ENCODE results near the gene ARHGAP42. TPM values are rescaled to one million over a fixed set of nuclear protein-coding genes. Genes with fewer than 3 reads are reported as not detected.

ARHGAP42 gene
- total RNA-seq, 1 donor from 2014 or later = 19.1 TPM

GRCh38 chr11:100908746-100909145 is 221.7 kb downstream of the ARHGAP42 start:
- H3K4me1 Mint-ChIP-seq (ENCODE audit: unreplicated experiment) = no peaks in the 10 kb centered on the region
- TF ChIP-seq CTCF (IDR thresholded peaks at IDR 0.05; ENCODE audit: unreplicated experiment) = no peak
- H3K36me3 Mint-ChIP-seq (ENCODE audit: low read depth, unreplicated experiment) = no peaks in the 10 kb centered on the region
- no peak for DNase-seq (ENCODE audit: low spot score)
- H3K9me3 Mint-ChIP-seq (ENCODE audit: unreplicated experiment) = no peaks in the 10 kb centered on the region
- no peaks in the 10 kb centered on the region for H3K27me3 Mint-ChIP-seq (ENCODE audit: unreplicated experiment)
- H3K4me3 Mint-ChIP-seq (ENCODE audit: unreplicated experiment) = no peak overlapping the region
- no peak overlapping the region for H3K27ac Mint-ChIP-seq (ENCODE audit: unreplicated experiment)

- Mint-ChIP-seq H3K36me3 (ENCODE audit: low read depth, unreplicated experiment) (no peaks in the 10 kb centered on the region), H3K4me3 (ENCODE audit: unreplicated experiment) (no peak overlapping the region), H3K27me3 (ENCODE audit: unreplicated experiment) (no peaks in the 10 kb centered on the region), H3K4me1 (ENCODE audit: unreplicated experiment) (no peaks in the 10 kb centered on the region), H3K27ac (ENCODE audit: unreplicated experiment) (no peak overlapping the region), H3K9me3 (ENCODE audit: unreplicated experiment) (no peaks in the 10 kb centered on the region)
- TF ChIP-seq CTCF (IDR thresholded peaks at IDR 0.05; ENCODE audit: unreplicated experiment) = no peak
- no peak for DNase-seq (ENCODE audit: low spot score)
These were observed 223.7 kb downstream of the ARHGAP42 start for GRCh38 chr11:100910808-100911207.

GRCh38 chr11:100914415-100915110 is 227.5 kb downstream of the ARHGAP42 start:
- H3K9me3 Mint-ChIP-seq (ENCODE audit: unreplicated experiment) = no peaks in the 10 kb centered on the region
- no peak overlapping the region for H3K27ac Mint-ChIP-seq (ENCODE audit: unreplicated experiment)
- H3K4me3 Mint-ChIP-seq (ENCODE audit: unreplicated experiment) = no peak overlapping the region
- no peaks in the 10 kb centered on the region for H3K4me1 Mint-ChIP-seq (ENCODE audit: unreplicated experiment)
- no peaks in the 10 kb centered on the region for H3K27me3 Mint-ChIP-seq (ENCODE audit: unreplicated experiment)
- TF ChIP-seq CTCF (IDR thresholded peaks at IDR 0.05; ENCODE audit: unreplicated experiment) = no peak
- no peak for DNase-seq (ENCODE audit: low spot score)
- H3K36me3 Mint-ChIP-seq (ENCODE audit: low read depth, unreplicated experiment) = no peaks in the 10 kb centered on the region

- Mint-ChIP-seq H3K4me1 (ENCODE audit: unreplicated experiment) (no peaks in the 10 kb centered on the region), H3K36me3 (ENCODE audit: low read depth, unreplicated experiment) (no peaks in the 10 kb centered on the region), H3K27me3 (ENCODE audit: unreplicated experiment) (no peaks in the 10 kb centered on the region), H3K9me3 (ENCODE audit: unreplicated experiment) (no peaks in the 10 kb centered on the region), H3K27ac (ENCODE audit: unreplicated experiment) (no peak overlapping the region), H3K4me3 (ENCODE audit: unreplicated experiment) (no peak overlapping the region)
- no peak for DNase-seq (ENCODE audit: low spot score)
- TF ChIP-seq CTCF (IDR thresholded peaks at IDR 0.05; ENCODE audit: unreplicated experiment) = no peak
These were observed 231.7 kb downstream of the ARHGAP42 start for GRCh38 chr11:100918551-100919500.

GRCh38 chr11:100920593-100920992 is 233.5 kb downstream of the ARHGAP42 start:
- no peak for DNase-seq (ENCODE audit: low spot score)
- H3K36me3 Mint-ChIP-seq (ENCODE audit: low read depth, unreplicated experiment) = no peaks in the 10 kb centered on the region
- no peak overlapping the region for H3K4me3 Mint-ChIP-seq (ENCODE audit: unreplicated experiment)
- no peaks in the 10 kb centered on the region for H3K27me3 Mint-ChIP-seq (ENCODE audit: unreplicated experiment)
- H3K27ac Mint-ChIP-seq (ENCODE audit: unreplicated experiment) = no peak overlapping the region
- H3K4me1 Mint-ChIP-seq (ENCODE audit: unreplicated experiment) = no peaks in the 10 kb centered on the region
- H3K9me3 Mint-ChIP-seq (ENCODE audit: unreplicated experiment) = no peaks in the 10 kb centered on the region
- no peak for TF ChIP-seq CTCF (IDR thresholded peaks at IDR 0.05; ENCODE audit: unreplicated experiment)

All from endothelial cell (in vitro differentiated cells).